NCI-H2029 (cell line): ENCODE measurements around the gene CADM2.

Source experiments
- DNase-seq: peaks from one replicate; lab custom pipeline; 2025; lab: John Stamatoyannopoulos, UW

CADM2 gene

DNA sequence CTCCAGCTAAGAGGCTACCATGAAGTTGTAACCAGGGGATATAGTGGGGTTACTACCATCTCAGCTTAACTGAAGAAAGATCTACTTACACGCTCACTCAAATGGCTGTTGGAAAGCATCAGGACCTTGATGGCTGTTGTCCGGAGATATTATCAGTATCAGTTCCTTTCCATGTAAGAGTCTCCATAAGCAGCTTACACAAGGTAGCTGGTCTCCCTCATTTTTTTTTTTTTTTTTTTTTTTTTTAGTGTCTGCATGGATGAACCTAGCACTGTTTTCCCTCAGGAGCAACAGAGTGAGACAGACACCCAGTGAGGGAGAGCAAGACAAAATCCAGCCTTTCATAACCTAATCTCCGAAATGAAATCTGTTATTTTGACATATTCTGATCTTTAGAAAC is 230.9 kb downstream of the CADM2 start:
- no peak for DNase-seq

DNA sequence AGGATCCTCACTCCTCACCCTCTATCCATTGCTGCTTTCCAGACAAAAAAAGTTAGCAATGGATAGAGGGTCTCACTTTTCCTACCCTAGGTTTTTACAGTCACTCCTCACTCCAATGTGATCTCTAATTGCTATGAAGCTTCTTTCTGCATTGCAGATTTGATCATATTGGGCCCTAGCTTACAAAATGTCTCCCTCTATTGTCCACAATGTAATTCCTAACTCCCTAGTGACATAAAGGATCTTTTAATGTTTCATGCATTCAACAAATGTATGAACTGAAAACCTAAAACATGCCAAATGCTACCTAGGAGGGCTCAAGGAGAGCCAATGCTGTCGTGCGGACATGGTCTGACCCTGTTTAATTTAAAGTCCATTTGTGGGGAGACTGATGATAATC is 234.8 kb downstream of the CADM2 start:
- no peak for DNase-seq

DNA sequence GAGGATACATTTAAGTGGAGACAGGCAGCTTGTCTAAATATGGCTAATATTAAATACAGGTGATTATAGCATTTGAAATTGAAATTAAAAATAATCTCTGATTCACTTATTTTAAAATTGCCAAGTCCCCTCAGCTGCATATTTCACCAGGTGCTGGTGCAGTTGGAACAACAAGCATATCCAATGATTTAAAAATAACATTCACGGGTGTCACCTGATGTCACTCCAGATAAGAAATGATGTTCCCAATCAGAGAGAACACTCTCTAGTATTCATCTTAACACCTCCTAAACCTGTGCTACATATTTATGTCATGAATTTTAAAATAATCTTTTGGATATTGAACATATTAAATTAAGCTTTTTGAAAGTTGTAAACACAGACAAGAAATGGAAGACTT is 249.9 kb downstream of the CADM2 start:
- DNase-seq, result no peak

DNA sequence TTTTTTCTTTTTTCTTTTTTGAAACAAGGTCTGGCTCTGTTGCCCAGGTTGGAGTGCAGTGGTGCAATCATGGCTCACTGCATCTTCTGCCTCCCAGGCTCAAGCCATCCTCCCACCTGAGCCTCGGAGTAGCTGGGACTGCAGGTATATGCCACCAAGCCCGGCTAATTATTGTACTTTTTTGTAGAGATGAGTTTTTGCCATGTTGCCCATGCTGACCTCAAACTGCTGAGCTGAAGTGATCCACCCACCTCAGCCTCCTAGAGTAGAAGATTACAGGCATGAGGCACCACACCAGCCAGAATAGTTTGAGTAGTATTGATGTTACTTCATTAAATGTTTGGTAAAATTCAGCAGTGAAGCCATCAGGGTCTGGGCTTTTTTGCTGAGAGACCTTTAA is 251.8 kb downstream of the CADM2 start:
- no peak for DNase-seq

DNA sequence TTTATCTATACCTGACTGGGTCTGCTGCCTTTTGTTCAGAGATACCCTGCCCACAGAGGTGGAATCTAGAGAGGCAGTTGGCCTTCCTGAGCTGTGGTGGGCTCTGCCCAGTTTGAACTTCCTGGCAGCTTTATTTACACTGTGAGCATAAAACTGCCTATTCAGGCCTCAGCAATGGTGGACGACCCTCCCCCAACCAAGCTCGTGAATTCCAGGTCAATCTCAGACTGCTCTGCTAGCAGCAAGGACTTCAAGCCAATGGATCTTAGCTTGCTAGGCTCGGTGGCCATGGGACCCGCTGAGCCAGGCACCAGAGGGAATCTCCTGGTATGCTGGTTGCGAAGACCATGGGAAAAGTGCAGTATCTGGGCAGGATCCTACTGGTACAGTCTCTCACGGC is 270.2 kb downstream of the CADM2 start:
- DNase-seq, result no peak

DNA sequence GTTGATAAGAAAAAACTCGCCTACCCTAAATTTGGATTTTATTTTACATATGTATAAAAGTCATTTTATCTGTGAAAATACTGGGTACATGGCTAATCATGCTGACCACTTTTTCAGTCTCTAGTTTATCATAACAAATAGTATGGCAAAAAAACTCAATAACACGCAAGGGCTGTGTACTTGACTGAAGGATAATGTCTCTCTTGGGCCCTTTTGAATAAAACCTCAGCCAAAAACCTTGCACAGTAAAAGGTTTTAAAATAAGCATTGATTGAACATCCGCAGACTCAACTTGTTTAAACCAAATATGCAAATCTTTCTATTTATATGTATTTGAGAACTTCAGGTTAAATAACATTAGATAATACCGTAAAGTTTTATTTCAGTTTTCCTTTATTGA is 285.3 kb downstream of the CADM2 start:
- no peak for DNase-seq

DNA sequence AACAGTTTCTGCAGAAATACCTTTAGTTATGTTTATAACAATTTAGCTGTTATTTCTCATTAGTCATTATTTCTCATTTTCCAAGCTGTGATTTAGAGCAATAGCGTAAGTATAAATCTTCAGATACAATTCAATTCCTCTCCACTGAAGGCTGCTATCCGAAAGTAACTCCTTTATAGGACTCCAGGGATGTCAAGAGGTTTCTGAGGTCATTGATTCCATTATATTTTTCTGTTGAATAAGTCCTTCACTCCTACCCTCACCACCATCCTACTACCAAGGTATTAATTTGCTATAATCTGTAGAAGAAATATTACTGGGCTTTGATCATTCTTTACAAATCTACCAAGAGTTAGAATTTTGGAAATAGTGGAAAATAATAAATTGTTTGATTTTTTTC is 285.7 kb downstream of the CADM2 start:
- no peak for DNase-seq

DNA sequence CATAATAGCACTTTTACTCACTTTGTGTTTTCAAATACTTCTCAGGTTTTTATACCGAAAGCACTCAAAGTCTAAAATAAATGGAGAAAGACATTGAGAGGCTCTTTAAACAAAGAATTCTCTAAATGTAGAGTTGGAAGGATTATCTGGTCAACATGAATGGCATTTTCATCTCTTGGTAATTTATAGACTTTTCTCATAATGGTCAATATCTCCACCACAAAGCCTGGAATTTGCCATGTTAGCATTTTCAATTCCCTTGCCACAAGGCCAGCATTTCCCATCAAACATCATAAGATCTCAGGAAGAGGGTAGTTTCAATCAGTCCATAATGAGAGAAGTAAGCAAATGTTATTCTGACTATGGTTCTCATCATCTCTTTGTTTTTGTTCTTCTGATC is 293.0 kb downstream of the CADM2 start:
- no peak for DNase-seq

DNA sequence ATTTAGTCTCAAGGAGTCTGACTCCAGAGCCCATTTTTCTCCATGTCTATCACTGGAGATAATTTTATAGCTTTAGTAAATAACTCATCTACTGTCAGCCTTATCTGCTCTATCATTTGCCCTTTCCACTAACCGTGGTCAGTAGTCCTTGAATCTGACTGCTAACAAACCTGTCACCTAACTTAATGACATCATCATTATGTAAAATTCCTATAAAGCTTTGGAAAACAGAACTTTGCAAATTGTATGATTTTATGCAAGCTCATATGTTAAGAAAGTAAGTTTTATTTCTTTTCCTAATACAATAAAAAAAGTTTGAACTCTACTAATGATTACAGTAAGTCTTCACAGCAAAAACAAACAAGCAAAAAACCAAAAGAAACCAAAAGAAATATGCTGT is 293.9 kb downstream of the CADM2 start:
- DNase-seq, result no peak

DNA sequence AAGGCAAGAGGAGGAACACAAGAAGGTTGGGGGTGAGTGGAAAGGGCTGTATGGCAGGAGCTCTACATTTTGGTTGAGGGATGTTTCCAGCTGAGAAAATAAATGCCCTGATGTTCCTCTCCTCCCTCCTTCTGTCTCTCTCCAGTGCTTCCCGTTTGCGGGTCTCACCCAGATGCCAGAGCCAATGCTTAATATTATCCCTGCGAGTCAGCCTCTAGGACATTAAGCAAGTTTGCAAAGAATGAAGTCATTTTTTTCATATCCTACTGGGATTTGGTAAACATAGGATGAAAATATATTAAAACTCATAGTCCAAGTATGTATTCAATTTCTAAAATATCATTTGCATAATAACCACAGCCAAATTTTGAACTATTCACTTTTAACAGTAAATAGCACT is 295.9 kb downstream of the CADM2 start:
- DNase-seq, result no peak

DNA sequence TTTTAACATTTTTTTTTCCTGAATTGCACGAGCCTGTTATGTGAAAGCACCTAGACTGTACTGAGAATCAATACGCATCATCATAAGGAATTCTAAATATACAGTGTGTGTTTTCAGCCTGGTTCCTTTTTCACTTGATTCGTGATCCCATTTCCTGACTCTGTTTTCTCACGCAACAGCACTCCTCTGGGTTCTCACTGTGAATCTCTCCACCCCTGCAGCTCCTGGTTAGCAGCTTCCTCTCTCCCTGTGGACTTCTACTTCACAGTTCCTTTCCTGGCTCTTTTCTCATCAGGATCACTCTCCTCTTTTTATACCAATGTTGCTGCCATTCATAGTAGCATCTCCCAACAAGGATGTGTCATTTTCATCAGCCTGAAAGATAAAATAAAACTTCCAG is 297.2 kb downstream of the CADM2 start:
- DNase-seq, result no peak

DNA sequence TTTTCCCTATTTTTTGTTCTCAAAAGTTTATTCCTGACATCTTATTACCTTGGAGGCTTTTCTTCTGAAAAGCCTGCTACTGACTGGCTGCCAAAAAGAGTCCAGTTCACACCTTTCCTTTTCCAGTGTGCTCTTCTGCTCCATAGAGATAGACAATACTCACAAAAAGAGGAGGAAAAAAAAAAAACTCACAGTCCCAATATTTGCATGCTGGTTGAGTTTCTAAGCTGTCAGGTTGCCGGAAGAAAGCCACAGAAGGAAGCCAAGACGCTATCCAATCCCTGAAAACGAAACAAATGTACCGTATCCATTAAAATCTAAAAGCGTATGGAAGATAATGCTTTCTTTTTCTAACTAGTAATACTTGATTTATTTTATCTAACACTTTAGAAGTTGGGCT is 299.5 kb downstream of the CADM2 start:
- no peak for DNase-seq

DNA sequence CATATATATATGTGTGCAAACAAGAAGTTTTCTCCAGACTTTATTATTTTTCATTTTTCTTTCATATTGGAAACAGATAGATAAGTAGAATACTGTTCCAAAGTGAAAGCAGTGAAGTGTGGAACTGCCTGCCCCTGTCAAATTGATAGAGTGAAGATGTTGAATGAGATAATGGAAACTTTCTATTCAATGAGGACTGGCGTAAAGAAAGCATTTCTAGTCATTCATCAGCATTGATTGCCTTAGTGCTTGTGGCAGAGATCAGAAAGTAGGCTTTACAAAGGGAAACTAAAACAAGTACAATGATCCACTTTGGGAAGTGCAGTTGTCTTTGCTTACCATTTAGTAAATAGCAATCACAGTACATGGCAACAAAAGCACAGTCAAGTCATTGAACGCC is 300.0 kb downstream of the CADM2 start:
- no peak for DNase-seq

DNA sequence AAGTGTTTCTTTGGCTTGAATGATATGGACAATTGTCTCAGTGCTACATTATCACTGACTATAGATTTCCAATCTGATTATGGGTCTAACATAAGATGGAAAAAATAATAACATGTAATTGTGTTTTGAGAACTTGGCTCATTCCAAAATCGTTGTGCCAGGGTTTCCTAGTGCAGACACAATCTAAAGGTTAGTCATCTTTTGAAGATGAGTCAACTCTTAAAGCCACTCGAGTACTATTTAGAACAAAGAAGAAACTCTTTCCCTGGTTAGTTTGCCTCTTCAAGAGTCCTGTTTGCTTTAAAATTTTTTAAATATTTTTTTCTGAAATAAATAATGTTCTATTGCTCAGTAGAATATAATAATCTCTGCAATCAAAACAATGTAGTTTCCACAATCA is 301.0 kb downstream of the CADM2 start:
- no peak for DNase-seq

DNA sequence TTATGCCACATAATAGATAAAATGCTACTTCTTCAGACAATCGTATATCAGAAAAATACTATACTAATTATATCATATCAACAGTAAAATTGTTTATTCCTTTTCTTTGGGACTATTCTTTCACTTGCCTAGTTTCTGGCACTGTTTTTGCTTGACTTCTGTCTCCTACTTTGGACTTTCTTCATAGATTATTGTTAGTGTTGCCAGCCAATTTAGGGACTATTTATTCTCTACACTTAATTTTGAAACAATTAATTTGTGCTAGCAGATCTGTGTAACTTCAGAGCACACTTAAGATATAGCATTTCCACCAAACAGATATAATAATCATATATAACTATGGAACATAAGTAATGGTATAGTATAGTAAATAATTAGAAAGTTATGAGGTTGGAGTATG is 305.6 kb downstream of the CADM2 start:
- DNase-seq, result no peak

DNA sequence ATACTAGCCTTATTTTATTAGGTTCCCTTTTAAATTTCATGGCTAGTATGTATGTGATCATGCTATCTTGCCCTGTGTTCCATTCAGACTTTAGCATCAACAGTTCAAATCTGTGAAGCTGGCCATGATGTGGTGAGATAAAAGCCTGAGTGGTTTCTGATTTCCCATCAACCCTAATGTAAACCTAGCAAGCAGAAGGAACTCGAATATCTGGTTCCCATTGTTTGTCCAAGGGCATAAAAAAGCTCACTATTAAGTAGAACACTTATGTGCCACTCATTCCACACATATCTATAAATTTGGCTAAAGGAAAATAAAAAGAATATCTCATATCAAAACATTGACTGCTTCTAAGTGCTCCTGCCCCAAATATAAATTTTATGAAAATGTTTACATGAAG is 311.7 kb downstream of the CADM2 start:
- peak; percentile 63 for DNase-seq

DNA sequence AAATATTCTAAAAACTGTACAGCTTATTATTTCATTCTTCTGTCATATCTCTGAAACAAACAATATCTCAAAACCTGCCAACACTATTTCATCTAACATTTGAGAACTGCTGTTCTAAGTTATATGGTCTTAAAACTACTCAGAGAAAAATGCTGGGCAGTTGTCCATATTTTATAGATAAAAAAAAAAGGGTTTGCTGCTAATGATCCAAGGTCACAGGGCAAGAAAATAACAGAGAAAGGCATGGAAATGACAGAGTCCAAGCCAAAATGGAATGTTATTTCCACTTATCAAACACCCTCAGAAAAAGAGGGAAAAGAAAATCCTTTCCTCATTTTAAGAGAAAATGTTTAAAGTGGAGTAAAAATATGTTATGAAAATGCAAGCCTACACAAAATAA is 313.1 kb downstream of the CADM2 start:
- no peak for DNase-seq

DNA sequence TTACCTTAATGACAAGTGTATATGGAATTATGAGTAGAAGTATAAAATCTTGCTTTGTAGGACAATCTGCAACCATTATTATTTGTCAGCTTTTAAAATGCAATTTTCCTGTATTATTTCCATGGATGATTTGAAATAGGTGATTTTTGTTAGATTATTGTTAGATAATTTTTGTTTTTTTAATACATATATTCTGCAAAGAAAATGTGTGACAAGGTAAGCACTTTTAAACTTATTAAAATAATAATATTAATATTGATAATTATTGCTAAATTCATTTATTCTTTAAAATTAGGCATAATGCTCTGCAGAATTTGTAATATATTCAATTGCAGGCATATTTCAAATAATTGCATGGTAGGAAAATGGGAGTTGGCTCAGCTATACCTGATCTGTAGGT is 329.5 kb downstream of the CADM2 start:
- no peak for DNase-seq

DNA sequence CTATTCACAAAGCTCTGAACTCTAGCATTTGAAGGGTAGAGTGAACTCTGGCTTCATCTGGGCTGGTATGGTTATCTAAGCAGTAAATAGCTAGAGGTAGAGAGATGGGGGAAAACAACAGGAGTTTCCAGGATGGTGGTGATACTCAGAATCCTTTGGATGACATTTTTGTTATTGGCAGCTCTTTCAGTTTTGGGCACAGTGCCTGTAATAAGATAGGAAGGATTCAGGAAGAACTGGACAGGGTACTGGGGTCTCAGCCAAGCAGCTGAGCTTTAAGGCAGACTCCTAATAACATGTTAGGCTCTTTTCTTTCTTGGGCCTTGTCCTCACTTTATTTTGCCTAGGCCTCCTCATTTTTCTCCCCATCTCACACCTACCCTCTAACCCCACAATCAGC is 338.5 kb downstream of the CADM2 start:
- DNase-seq, result no peak

DNA sequence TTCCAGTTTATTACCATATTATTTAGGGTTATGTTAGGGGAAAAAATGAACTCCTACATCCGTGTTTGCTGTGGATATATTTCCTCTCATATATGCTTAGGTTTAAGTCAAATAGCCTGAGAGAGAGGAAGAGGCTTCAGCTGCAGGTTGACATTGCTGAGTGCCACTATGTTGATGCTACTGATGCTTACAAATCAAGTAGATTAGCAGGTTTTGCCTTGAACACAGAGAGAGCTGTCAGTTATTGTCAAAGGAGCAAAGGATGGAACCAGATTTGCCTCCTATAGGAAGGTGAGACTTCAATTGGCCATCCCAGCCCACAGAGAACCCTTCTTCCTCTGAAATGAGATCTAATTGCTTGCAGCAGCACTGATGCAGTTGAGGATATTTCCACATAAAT is 339.2 kb downstream of the CADM2 start:
- DNase-seq, result no peak

DNA sequence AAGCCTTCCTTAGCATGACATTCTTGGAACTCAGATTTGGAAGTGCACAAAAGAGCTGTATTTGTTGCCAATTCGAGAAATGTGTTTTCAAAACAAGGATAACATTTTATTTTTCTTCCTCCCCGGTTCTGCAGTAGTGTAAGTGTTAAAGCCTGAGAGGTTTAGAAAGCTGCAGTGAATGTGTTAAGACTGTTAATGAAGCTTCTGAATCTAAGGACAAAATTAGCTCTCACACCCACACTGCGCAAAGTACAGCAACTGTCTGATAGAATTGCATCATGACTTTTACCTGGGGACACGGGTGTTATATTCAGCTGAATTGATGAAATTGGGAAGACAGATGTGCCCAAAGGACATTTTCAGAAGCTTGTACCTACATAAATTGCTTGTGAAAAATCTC is 344.4 kb downstream of the CADM2 start:
- DNase-seq, result no peak

DNA sequence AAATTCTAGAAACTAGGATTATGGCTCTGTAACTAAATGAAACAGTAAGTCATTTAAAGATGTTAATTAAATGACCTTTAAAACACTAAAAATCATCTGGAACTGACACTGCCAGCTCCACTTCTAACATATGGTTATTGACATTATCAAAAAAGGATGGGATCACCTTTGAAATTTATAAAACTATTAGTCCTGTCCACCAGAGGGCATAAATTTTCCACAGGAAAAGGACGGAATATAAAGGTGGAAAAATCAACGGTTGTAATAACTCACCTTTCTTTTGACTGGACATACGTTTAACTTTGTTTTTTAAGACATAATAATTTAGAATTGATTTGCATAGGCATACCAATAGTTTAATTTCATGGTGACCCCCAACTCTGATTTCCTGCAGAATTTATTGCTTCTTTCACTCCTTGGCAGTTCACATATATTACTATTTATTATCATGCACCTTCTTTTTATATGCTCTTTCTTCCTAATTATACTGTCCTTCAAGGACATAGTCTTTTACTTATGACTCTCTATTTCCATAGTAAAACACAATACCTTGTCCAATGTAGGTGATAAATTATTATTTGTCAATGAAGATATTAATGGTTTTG is 345.7 kb downstream of the CADM2 start:
- no peak for DNase-seq

DNA sequence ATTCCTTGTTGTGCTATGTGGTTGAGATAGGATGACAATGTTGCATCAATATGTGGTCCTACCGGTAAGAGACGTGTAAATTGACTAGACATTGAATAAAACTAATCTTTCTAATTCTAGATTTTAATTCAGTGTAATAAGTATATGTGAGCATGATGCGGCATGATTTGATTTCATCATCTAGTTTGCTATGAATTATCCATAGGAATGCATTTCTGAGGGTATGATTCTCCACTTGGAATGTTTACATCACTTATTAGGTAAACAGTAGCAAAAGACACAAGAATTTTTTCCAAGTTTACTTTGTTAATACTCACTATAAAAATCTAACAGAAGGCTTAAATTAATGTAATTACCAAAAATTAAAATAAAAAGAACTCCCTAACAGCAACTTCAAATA is 353.5 kb downstream of the CADM2 start:
- no peak for DNase-seq

DNA sequence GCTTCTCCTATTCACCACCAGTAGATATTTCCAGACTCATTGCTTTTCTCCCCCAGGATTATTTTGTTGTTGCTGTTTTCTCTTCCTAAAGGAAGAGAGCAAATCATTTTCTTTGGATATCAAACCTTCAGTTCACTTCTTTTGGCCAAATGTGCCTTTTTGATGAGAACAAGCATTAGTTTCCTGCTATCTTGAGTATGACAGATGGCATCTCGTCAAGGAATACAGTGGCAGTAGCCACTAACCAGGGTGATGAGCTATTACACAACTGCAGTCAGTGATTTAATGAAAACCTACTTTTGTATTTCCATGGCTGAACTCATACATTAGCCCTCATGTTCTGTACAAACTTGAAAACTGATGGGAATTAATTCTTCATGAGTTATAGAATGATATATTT is 354.6 kb downstream of the CADM2 start:
- DNase-seq, result no peak

DNA sequence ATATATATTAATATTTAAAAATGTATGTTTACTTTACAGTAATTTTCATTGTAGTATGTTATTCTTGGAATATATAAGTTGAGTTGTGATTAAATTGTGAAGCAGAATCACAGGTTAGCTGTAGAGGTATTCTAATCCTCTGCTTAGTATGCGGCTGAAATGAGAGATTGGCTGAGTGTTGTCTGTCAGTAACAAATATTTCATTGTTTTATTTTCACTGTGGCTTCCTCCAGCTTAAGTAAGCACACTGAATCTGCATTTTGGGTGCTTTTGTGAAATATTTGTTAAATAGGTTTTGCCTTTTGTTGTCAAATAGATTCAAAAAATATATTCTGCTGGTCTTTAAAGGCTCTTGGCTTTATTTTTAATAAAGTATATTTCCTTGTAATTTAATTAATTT is 357.5 kb downstream of the CADM2 start:
- no peak for DNase-seq
